Measurements from ENCODE around the gene RGS9. TPM values are rescaled to one million over a fixed set of nuclear protein-coding genes. Genes with fewer than 3 reads are reported as not detected.

RGS9 gene
- total and polyA plus RNA-seq, 10 of the 15 experiments (the other 5 are each of a cell fraction or from before 2014, with no cell fraction given), result 1.1 to 10.6 (median 5.6) TPM

- H3K27ac ChIP-seq (ENCODE audit: control insufficient read depth, insufficient read depth), result no peak overlapping the region
- H4K20me1 ChIP-seq (ENCODE audit: control insufficient read depth, insufficient read depth), result no peaks in the 10 kb centered on the region
- in situ Hi-C loops (cut with MboI), result no loop called here
- WGBS (ENCODE audit: insufficient coverage, insufficient replicate concordance, low lambda C conversion rate, missing lambda C conversion rate), result 50% methylated on average over 2 of the region's 2 CpGs
- DNase-seq (ENCODE audit: low read depth, low spot score) (no peak), FAIRE-seq (no peak), ATAC-seq (no peak)
- H3K36me3 ChIP-seq (ENCODE audit: control insufficient read depth in 2 of 2, insufficient read depth in 2 of 2, low read length in 1 of 2), result no peaks in the 10 kb centered on the region
- intact Hi-C loops (cut with micrococcal nuclease; ENCODE audit: unreplicated experiment), result no loop called here
- POLR2A ChIA-PET, result no interaction called here
- H2AFZ ChIP-seq (ENCODE audit: control insufficient read depth, low read depth, low read length), result no peak overlapping the region
- RAD21 ChIA-PET (ENCODE audit: unreplicated experiment), result no interaction called here
- SMC1A ChIA-PET (ENCODE audit: uncharacterized antibody, unreplicated experiment), result interaction anchor here (0.6 to 1.2 kb wide), 4 partner anchors 11 to 66 kb away, joined by 3 to 4 read pairs (median 4); no protein-coding TSS in a partner anchor
- CTCF ChIA-PET, result no interaction called here
- no TSS peak for BruUV-seq (replicated peaks)
- H3K9ac ChIP-seq (ENCODE audit: control insufficient read depth, insufficient read depth, low read length), result no peak overlapping the region
- no peak overlapping the region for H3K4me3 ChIP-seq
- H3K4me2 ChIP-seq (ENCODE audit: control insufficient read depth, insufficient read depth), result no peak overlapping the region; the same call in 1 of the 2 replicates
- H3K9me3 ChIP-seq (replicated peaks; ENCODE audit: control insufficient read depth, insufficient read depth, low read length), result no peaks in the 10 kb centered on the region
- H3K79me2 ChIP-seq (ENCODE audit: control insufficient read depth, insufficient read depth, low read length), result no peaks in the 10 kb centered on the region; the same call in none of the 2 replicates
- no peaks in the 10 kb centered on the region for H3K27me3 ChIP-seq (replicated peaks in 1 of 2; ENCODE audit: control insufficient read depth in 2 of 2, insufficient read depth in 2 of 2, low read length in 1 of 2)
- peaks cover 16% of the 10 kb centered on the region for H3K4me1 ChIP-seq (ENCODE audit: control insufficient read depth, insufficient read depth, low read length)
- TF ChIP-seq, protein P1, sequence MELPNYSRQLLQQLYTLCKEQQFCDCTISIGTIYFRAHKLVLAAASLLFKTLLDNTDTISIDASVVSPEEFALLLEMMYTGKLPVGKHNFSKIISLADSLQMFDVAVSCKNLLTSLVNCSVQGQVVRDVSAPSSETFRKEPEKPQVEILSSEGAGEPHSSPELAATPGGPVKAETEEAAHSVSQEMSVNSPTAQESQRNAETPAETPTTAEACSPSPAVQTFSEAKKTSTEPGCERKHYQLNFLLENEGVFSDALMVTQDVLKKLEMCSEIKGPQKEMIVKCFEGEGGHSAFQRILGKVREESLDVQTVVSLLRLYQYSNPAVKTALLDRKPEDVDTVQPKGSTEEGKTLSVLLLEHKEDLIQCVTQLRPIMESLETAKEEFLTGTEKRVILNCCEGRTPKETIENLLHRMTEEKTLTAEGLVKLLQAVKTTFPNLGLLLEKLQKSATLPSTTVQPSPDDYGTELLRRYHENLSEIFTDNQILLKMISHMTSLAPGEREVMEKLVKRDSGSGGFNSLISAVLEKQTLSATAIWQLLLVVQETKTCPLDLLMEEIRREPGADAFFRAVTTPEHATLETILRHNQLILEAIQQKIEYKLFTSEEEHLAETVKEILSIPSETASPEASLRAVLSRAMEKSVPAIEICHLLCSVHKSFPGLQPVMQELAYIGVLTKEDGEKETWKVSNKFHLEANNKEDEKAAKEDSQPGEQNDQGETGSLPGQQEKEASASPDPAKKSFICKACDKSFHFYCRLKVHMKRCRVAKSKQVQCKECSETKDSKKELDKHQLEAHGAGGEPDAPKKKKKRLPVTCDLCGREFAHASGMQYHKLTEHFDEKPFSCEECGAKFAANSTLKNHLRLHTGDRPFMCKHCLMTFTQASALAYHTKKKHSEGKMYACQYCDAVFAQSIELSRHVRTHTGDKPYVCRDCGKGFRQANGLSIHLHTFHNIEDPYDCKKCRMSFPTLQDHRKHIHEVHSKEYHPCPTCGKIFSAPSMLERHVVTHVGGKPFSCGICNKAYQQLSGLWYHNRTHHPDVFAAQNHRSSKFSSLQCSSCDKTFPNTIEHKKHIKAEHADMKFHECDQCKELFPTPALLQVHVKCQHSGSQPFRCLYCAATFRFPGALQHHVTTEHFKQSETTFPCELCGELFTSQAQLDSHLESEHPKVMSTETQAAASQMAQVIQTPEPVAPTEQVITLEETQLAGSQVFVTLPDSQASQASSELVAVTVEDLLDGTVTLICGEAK (IDR thresholded peaks at IDR 0.05; ENCODE audit: borderline replicate concordance), result no peak
- TF ChIP-seq ELK1 (IDR thresholded peaks at IDR 0.05; ENCODE audit: low read depth, low read length) (no peak), NKRF (conservative IDR thresholded peaks at IDR 0.05) (no peak), TCF7 (IDR thresholded peaks at IDR 0.05; ENCODE audit: borderline replicate concordance) (no peak), NFXL1 (IDR thresholded peaks at IDR 0.05; ENCODE audit: borderline replicate concordance) (no peak), MXI1 (IDR thresholded peaks at IDR 0.05; ENCODE audit: low read depth, low read length) (no peak), MTA3 (IDR thresholded peaks at IDR 0.05; ENCODE audit: borderline replicate concordance, low read length) (no peak), SMC3 (IDR thresholded peaks at IDR 0.05; ENCODE audit: borderline replicate concordance, low read length) (no peak), GATAD2B (conservative IDR thresholded peaks at IDR 0.05; ENCODE audit: low read depth) (no peak), E2F8 (IDR thresholded peaks at IDR 0.05; ENCODE audit: low read depth, partially characterized antibody) (no peak), RELA (IDR thresholded peaks at IDR 0.05; ENCODE audit: borderline replicate concordance, partially characterized antibody) (no peak), ZSCAN29 (IDR thresholded peaks at IDR 0.05) (no peak), HCFC1 (IDR thresholded peaks at IDR 0.05; ENCODE audit: low read length) (no peak), NR2F1 (conservative IDR thresholded peaks at IDR 0.05) (no peak)
These were observed 5.1 kb downstream of the RGS9 start for GRCh38 chr17:65142247-65142646.

Measured in GM12878 (cell line).